Medulla oblongata (tissue), 1 donor: ENCODE results near the gene FRMD4B.
"Not testable (repeated sequence)": the region's sequence is repeated elsewhere in the genome, so short reads cannot be mapped to it uniquely, and the experiment has no call there.

Source experiments
- DNase-seq: peaks from one replicate; pipeline ENCODE4 v3.0.0-alpha.2; 2015; ENCODE audit errors: extremely low spot score

FRMD4B gene

DNA sequence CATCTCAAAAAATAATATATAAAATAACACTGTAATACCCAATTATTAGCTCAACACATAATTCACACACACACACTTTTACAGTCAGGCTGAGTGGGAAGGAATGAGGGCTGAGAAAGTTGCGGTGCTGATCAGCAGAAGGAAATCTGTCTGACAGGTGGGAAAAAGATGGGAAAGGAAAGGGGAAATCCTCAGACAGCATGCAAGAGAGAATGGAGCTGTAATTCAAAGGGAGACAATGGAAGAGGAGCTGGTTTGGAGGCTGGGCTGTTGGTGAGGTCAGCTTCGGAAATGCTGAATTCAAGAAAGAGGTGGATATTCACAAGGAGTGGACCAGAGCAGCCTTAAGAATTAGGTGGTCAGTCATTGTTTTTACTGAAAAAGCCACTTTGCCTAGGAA lies 141.8 kb downstream of the FRMD4B start:
- DNase-seq = no peak

DNA sequence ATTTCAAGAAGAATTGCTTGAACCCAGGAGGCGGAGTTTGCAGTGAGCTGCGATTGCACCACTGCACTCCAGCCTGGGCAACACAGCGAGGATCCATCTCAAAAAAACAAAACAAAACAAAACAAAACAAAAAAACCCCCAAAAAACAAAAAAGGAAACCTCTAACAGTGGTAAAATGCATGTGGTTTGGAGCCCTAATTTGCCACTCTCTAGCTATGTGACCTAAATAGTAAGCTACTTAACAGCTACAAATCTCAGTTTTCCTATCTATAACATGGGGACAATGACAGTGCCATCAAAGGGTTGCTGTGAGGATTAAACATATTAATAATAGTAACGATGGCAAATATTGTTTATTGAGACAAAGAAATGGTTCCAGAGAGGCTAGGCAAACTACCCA lies 144.1 kb downstream of the FRMD4B start:
- DNase-seq = no peak

DNA sequence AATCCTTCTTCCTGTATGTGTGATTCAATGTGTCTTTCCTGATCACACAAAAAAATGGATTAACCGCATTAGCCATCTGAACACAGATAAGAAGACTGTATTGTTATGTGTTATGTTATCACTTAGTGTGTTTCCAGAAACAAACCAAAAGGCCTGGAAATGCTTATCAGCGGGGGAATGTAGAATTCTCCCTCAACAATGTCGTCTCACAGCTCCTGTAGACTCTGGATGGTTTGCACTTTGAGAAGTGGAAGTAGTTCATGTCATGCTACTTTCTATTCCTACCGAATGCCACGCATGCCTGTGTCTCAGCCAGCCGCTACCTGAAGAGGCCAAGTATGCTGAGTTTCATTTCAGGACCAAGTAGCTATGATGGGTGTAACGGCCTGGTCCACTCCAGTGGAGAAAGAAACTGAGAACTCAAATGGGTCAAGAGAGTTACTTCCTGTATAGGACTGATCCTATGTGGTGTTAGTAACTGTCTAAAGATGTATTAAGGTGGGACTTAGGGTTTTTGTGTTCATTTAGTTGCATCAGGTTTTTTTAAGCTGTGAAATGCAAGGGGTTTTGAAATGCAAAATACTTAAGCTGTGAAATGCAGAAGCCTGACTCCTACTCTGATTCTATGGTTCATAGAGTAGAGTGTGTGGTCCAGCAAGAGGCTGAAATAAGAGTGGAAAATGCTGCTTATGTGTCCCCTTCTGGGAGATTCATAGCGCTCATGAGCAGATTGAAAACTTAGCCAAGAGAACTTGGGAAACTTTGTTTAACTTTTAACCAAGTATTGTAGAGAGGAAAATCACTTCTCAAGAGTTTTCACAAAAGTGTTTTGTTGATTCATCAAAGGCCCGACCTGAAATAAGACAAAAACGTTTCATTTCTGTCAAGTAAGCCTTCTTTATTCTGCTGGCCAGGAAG lies 145.0 kb downstream of the FRMD4B start:
- no peak for DNase-seq

DNA sequence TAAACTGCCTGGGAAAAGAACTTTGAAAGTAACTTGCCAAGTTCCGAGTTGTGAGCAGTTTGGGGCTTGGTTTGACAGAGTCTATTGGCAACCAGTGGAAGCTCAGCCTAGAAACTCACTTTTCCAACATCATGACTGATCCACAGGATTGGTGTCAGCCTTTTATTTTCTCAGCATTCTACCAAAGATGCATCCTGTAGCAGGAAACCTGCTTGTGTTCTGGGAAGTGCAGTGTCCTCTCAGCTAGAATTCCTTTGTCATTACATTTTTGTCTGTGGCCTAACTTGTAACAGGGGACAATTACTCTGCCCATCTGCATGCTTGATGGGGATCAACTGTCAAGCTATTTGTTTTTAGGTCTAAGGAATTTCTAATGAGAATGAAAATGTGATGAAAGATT lies 146.8 kb downstream of the FRMD4B start:
- DNase-seq = no peak

DNA sequence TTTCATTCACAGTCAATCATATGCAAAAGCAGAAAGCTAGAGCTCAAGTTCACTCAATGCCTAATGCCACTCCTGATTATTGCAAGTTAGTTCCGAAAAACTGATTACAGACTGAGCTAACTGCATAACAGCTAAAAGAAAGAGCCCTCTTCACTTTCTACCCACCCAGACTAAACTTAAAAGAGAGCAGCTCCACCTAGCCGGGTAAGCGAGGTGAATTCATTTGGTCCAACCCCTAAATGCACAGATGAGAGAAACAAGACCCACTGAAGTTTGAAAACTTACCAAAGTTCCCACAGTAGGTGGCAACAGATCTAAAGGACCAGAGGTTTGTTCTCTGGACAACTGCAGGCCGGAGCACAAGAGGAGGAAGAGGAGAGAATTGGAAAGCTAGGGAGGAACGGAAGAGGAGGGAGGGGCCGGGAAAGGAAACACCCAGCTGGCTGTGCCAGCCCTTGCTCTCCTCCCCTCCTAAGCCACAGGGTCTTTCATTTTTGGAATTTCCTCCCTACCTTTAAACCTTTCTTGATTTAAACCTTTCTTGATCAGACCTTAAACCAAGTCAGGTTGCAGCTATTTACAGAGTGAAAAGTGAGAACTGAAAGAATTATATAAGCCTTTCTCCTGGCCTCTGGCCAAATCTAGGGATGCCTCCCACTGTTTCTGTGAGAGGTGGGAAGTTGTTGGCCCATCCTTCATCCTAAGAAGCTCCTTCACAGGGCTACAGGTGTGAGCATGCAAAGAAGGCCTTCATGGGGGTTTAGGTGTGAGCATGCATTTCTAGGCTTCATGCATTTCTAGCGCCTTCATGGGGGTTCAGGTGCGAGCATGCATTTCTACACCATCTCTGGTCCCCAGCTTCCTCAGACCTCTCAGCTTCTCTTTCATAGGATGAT lies 148.8 kb downstream of the FRMD4B start:
- no peak for DNase-seq

DNA sequence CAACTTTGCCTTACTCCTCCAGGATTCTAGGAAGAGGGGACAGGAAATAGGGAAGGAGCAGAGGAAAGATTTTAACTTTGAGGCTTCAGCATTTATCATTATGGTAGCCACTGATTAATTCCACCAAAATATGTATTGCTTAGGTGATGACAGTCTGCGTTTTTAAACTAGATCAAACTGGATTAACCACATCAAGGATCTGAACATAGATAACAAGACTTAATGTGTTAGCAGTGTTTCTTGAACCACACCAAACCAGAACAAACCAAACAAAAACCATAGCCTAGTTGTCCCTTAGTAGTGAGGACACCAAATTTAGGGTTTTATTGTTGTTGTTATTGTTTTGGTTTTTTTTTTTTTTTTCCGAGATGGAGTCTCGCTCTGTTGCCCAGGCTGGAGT lies 150.0 kb downstream of the FRMD4B start:
- DNase-seq = no peak

DNA sequence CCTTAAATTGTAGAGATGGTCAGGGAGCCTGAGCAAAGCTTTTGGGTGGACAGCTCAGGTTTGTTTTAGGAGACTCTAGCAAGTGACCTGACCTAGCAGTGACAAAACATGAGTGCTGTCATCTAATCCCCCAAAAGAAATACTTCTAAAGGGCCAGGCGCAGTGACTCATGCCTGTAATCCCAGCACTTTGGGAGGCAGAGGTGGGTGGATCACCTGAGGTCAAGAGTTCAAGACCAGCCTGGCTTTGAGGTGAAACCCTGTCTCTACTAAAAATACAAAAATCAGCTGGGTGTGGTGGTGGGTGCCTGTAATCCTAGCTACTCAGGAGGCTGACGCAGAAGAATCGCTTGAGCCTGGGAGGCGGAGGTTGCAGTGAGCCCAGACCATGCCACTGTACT lies 150.7 kb downstream of the FRMD4B start:
- not testable (repeated sequence) for DNase-seq

DNA sequence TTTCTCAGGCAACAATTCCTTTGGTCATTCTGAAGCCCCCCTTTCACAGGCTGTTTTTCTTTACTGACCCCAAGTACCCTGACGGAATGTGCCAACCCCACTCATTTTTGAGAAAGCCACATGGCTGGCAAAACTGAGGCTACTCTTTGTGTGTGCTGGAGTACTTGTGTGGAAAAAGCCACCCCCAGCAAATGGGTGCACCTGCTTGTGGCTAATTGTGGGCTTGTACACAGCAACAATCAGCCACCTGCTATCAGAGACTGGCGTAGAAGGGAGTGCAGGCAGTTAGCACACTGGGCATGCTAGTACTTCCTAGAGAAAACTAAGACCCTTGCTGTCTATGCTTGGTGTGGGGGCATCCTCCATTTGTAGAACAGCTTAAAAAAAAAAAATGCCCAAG lies 153.4 kb downstream of the FRMD4B start:
- DNase-seq = no peak

DNA sequence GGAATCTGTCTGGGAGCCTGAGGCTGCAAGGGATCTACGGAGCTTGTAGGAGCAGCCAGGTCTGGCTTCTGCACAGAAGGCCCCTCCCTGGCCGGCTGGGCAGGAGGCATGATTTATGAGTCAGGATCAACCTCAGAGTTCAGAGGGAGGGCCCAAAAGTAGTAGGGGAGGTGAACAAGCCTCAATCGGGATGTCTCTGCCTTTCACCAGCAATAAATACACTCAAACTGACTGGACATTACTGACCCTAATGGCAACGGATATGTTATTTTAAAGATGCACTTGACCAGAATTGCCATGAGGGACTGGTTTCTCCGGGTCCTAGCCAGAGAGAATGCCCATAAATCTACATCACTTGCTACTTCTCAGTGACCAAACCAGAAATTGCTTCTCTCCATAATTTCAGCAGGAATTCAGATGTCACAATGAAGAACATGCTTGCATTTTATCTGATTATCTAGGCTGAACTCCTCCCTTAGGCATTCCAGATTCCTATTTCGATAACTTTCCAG lies 153.9 kb downstream of the FRMD4B start:
- DNase-seq = no peak

DNA sequence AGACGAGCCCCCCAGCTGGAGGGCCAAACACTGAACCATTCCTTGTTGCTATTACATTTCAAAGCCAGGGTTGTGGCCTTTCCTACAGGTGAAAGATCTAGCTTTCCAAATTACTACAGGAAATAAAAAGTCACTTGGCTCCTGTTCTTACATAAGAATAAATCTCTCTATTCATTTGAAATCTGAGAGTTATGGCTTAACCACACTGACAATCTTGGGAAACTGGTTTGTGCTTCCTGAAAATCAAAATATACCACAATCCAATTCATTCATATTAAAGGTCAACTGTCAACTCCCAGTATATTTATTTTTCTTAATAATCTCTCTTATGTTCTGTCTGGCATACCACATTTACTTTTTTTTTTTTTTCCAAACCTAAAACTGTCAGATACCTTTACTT lies 159.8 kb downstream of the FRMD4B start:
- DNase-seq = no peak

DNA sequence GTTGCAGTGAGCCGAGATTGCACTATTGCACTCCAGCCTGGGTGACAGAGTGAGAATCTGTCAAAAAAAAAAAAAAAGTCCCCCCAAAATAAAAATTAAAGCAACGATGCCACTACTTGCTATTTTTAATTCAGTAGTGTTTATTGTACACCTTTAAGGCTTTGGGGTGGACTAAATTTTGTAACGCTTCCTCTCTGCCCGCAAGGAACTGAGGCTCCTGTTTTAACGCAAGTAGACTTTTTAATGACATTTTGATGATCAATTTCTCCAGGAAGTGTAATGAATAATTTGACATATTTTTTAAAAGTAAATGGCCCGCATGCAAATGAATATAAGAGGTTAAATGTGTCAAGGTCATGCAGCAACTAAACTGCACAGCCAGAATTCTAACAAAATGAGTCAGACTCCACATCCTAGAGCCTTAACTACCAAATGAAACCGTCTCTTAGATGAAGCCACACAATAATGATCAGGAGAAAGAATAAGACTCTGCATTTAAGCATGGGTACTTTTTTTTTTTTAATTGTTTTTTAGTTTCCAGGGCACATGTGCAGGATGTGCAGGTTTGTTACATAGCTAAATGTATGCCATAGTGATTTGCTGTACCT lies 166.7 kb downstream of the FRMD4B start:
- no peak for DNase-seq

DNA sequence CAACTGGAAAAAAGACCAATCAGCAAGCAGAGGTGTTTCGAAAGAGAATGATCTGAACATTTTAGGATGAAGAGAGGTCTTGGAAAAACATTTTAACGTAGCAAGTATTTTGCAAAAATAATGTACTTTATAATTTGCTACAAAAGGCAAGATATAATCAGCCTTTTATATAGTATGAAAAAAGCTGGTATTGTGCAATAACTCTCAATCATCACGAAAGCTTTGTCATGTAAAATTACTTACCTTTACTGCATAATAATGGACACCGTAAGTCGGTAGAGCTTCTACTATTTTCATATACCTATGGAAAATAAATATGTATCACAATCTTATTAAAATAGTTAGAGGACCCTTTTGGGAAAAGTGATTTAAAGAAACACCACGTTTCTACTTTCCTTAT lies 167.8 kb downstream of the FRMD4B start:
- no peak for DNase-seq

DNA sequence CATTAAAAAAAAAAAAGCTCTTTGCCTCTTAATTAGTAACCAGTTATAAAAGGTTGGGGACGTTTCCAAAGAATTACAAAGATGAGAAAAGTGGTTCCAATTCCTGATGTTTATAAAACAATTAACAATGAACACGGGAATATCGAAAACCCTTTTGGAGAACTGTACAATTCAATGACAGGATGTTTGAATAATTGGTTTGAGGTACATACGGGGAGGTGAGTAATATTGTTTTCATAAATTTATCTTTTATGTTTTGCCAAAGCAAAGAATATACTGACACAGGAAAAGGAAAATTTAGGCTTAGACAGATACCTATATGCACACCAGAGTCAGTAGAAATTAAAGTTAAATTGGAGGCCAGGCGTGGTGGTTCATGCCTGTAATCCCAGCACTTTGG lies 168.9 kb downstream of the FRMD4B start:
- DNase-seq = no peak

DNA sequence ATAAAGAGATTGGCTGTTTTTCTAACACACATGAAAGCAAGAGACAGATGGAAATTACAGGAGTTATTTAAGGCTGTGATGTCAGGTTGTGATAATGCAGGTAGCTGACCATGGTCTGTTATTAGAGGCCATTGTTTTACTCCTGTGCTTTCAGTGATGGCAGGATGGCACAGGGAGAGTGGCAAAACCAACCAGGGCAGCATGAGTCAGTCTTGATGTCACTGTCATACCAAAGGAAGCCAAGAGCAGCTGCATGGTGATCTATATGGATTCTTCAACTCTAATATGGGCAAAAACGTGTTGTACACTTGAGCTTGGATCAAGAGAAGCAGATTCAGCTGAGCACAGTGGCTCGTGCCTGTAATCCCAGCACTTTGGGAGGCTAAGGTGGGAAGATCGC lies 171.6 kb downstream of the FRMD4B start:
- no peak for DNase-seq

DNA sequence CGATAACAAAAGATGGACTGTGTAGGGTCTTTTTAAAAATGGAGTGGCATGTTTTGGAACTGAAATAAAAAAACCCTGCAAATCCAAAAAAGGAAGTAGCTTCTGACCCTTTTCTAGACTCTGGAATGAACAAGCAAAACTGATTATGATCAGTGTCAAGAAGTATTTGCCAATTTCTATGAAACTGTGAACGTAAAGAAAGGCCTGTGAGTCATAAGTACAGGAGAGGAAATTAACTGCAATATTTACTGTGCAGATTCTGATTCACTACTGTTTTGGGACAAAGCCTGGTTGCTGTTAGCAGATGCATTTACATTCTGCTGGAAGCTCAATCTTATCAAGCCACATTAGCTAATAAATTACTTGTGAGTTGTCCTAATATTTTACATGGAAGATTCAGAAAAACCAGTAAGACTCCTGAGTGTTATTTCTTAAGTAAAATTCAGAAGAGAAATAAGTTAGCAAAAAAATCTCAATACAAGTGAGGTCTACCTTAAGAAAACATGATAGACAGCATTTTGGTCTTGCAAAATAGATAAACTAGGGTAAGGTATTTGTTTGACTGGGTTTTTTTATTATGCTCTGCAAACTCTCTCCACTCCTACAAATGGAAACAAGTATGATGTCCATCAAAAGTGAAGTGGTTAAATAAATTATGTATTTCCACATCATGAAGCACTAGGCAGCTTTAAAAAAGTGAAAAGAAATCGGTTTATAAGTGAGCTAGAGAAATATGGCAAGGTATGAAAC lies 173.3 kb downstream of the FRMD4B start:
- DNase-seq = no peak

DNA sequence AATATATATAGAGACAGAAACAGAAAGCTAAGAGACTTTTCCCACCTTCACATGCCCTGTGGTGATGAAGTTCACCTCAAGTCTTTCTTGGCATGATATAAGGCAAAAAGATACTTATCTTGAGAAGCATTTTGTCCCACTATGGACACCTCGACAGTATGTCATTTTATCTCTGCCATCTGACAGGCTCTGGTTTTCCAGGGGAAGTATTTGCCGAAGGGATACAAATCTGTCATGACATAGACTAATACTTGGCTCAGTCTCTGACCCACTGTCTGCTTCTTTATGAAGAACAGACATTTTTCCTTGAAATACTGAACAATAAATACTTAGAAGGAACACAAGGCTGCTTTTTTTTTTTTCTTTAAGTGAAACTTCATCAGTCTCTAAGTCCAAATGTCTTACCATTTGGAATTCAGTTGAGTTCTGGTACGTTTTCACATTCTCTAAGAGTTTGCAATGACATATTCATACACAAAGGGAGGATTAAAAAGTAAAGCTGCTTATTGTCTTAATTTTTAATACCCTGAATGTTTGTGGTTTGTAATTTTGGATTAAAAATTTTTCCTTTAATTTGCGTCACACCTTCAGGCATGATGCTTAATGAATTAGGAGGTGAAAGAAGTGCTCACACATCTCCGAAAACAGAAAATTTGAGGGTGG lies 175.7 kb downstream of the FRMD4B start:
- no peak for DNase-seq

DNA sequence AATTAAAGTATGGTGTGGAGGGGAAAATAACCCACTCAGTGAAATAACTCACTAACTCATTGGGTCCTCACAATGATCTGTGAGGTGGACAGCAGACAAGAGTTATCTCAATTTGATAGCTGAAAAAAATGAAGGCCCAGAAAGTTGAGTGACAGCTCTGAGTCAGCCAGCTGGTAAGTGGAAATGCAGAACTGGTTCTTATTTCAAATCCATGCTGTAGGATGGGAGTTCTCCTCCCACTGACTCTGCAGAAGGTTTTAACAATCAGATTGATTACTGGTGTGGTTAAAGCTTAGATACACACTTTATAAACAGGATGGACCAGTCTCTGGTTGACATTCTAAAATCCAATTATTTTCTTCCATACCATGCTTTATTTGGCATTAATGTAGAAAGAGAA lies 176.5 kb downstream of the FRMD4B start:
- DNase-seq = no peak

DNA sequence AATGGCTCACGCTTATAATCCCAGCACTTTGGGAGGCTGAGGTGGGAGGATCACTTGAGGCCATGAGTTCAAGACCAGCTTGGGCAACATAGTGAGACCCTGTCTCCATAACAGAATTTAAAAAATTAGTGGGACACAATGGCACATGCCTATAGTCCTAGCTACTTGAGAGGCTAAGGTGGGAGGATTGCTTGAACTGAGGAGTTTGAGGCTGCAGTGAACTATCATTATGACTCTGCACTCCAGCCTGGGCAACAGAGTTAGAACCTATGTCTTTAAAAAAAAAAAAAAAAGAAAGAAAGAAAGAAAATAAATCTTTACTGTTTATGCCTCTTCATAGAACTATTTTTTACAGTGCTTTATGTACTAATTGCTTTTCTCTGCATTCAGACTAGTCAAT lies 178.9 kb downstream of the FRMD4B start:
- DNase-seq = no peak

DNA sequence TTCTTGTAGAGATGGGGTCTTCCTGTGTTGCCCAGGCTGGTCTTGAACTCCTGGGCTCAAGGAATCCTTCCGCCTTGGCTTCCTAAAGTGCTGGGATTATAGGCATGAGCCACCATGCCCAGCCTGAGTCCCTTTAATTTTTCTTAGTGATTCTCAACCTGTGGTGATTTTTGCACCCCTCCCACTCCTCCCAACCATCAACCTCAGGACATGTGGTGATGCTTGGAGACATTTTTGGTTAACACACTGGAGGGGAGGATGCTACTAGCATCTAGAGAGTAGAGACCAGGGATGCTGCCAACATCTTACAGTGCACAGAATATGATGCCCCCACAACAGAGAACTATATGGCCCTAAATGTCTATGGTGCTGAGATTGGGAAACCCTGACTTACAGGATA lies 180.5 kb downstream of the FRMD4B start:
- no peak for DNase-seq

DNA sequence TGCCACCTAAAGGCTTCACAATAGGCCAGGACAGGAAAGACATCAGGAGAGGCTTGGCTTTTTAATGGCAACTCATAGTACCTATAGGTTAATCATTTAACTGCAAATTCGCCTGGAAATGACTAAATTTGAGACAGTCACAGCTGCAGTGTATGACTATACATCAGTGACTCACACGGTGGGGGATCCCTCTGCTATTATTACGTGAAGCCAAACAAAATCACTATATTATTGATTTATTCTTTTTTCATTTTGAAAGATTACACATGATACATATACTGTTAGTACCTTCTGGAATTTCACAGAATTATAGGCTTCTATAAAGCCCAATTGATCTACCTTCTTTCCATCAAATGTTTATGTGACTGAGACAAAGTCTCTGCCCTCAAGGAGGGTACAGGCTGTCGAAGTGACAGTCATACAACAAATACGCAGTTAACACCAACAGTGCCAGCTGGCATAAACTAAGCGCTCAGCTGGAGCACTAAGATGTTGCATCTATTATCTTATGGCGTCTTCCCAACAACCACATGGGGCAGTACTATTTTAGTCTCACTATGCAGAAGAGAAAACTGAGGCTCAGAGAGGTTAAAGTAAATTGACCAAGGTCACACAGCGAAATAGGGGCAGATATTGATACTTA lies 181.5 kb downstream of the FRMD4B start:
- no peak for DNase-seq
